NCI-H526 treated with DMSO at 0.1 percent for 48 hours (cell line): ENCODE results near the gene DCAF4L1.
A peak's percentile ranks its signal among the peaks of the same experiment; 100 is the strongest.

ENCODE experiments used
- DNase-seq: peaks from one replicate; lab custom pipeline; 2025; lab: John Stamatoyannopoulos, UW

The DCAF4L1 gene, protein sequence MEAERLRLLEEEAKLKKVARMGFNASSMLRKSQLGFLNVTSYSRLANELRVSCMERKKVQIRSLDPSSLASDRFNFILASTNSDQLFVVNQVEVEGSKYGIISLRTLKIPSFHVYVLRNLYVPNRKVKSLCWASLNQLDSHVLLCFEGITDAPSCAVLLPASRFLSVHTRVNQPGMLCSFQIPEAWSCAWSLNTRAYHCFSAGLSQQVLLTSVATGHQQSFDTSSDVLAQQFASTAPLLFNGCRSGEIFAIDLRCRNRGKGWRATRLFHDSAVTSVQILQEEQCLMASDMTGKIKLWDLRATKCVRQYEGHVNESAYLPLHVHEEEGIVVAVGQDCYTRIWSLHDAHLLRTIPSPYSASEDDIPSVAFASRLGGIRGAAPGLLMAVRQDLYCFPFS

DNA sequence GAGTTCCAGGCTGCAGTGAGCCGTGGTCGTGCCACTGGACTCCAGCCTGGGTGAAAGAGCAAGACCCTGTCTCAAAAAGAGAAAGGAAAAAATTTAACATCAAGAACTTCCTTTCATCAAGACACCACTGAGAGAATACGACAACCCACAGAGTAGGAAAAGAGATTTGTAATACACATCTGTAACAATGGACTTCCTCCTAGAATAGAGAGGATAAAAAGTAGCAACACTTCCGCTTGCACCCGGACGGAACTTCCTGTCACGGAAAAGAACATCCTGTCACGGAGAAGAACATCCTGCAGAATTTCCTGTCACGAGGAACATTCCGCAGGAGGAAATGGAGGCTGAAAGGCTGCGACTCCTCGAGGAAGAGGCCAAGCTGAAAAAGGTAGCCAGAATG lies at the start of gene DCAF4L1:
TSS of gene DCAF4L1 (plus strand) at position 301 of the 400 bp plus-strand sequence. CDS start at position 338, 37 bp downstream.
- DNase-seq, result no peak

DNA sequence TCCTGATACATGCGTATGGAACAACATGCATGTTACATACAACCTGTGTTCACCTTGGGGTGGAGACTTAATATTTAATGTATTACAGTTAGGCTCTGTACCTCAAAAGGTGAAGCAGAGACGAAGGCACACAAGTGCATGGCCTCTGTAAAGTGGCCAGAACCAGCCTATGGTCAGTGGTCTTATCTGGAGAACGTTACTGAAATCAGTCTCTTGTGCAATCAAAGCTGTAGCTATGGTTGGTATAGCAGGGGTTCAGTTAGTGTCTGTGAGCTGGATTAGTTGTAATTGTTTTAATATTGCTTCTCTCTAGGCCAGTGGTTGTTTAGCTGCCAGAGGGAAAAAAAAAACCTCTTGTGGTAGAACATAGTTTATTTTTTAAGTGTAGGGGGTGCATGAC lies 48.6 kb upstream of the DCAF4L1 start:
- no peak for DNase-seq

DNA sequence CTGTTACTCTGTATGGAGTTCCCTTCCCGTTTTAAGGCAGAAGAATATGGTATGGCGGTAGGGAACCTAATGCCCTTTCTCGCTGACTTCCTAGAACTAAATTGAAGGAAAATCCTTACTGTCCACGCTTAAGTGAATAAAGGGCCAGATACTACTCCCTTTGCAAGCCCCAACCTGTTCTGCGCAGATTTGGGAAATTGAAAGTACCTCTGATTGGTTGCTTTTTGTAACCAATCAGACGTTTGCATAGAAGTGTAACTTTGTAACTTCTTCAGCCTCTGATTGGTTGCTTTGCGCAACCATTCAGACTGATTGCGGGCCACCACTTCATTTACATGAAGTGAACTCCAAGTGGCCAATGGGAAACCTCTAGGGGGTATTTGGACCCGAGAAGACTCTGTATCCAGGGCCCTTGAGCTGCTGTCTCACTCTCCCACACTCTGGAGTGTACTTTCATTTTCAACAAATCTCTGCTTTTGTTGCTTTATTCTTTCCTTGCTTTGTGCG lies 47.5 kb upstream of the DCAF4L1 start:
- DNase-seq, result no peak

DNA sequence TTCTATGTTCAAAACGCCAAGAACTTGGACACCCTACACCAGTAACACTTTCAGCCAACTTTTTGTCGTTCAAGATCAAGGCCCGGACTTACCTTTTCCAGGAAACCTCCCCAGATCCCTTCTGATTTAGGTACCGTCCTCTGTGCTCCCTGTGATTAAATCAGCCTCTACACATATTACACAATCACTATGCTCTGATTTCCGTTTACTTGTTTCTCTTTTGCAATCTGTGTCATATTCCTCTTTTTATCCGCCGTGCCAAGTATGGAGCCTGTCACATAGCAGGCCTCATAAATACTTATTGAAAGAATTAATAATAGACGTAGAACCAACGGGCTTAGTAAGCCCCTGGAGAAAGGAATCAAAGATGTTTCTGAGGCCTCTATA lies 47.0 kb upstream of the DCAF4L1 start:
- DNase-seq, result no peak

DNA sequence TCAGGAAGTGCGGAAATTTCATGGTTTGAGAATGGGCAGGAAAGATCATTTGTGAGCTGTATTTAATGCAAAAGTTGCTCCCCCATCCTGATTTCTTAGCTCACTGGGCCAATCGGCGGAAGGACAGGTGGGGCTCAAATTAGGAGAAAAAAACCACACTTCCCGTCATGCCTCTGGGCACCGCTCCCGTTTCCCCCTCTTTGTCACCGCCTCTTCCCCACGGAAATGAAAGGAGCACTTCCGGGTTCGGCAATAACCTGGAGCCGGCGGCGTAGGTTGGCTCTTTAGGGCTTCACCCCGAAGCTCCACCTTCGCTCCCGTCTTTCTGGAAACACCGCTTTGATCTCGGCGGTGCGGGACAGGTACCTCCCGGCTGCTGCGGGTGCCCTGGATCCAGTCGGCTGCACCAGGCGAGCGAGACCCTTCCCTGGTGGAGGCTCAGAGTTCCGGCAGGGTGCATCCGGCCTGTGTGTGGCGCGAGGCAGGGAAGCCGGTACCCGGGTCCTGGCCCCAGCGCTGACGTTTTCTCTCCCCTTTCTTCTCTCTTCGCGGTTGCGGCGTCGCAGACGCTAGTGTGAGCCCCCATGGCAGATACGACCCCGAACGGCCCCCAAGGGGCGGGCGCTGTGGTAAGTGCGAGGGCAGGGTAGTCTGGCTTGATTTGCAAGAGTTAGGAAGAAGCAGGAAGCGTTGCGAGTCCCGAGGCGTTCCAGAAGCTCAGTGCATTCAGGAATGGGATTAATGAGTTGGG lies 46.5 kb upstream of the DCAF4L1 start, which contains the start of gene TMEM33:
TSS of gene TMEM33 (plus strand) at position 529 of the 751 bp plus-strand sequence. CDS start at position 585, 56 bp downstream.
- peak; percentile 90 for DNase-seq

DNA sequence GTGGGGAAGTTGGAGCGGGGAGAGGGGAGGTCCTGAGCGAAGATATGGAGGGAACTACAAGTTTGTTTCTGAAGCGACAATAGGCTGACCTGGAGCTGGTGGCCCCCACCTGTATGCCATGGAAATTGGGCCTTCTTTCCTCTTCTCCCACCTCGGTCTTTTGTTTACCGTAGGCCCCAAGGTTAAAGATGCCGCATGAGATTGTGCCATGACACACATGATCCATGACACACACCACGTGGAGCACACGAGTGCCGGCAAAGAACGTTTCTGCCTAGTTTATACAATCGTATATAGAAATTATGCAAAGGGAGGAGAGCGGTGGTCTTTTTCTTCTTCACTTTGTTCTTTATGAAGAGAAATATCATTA lies 45.9 kb upstream of the DCAF4L1 start:
- DNase-seq, result no peak

DNA sequence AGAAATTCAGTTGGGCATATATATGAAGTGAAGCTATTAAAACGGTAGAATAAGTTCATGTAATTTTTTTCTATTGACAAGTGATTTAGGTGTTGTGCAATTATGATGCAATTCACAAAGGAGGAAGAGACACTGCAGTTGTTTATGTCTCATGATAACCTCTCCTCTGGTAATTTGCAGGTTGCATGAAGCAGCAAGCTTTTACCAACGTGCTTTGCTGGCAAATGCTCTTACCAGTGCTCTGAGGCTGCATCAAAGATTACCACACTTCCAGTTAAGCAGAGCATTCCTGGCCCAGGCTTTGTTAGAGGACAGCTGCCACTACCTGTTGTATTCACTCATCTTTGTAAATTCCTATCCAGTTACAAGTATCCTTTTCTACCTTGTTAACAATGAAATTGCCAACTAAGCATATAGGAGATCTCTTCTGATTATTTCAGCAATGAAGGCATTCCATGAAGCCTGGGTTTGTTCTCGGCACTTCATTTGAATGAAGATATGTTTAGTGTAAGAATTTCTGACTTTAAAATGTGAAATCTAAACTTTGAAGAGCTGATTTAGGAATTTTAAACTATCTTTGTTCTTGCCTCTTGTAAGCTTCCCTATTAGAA lies 42.4 kb upstream of the DCAF4L1 start:
- no peak for DNase-seq

DNA sequence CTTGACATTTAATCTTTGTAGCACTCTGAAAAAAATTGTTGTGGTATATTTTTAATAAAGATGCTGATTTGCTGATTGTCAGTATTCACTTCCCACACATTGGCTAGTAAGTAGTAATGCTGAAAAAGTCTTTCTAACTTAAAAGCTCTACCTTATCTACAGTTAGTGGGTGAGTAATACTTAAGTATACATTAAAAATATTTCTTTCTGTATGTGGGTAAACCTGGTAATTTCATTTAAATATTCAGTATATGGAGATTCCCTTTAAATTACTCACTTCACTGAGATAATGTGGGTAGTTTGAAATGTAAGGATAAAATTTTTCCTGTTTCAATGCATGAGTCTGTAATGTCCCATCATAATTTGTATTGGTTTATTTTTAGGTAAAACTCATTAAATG lies 40.7 kb upstream of the DCAF4L1 start:
- no peak for DNase-seq

DNA sequence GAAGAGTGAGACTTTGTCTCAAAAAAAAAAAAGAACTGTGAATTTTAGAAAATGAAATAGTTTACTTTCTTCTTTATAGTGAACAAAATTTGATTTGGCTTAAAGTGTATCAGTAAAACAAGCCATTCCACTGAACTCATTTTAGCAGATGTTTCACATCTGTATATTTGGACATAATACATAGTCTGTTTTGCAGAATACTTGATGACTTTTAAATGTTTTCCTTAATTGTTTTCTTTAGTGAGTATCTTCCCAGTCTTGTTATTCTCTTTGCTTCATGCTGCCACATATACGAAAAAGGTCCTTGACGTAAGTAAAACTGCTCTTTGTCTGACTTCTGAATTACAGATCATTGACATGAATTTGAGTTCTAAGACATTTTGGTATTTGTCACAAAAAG lies 38.0 kb upstream of the DCAF4L1 start:
- no peak for DNase-seq

DNA sequence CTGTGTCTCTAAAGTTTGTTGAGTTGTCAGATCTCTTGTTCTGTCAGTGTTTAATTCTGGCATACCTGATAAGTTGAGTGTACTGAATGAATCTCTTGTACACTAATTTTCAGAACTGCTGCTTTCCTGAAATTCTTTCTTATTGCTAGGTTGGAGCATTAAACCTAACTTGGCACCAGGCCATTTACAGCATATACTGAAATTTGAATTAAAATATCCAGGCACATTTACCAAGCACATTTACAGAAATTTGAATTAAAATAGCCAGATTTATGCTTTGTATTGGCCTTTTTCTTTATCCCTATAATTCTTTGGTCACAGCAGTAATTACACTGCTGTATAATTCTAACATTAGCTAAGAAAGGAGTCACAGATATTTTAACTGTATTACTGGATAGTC lies 37.5 kb upstream of the DCAF4L1 start:
- no peak for DNase-seq

DNA sequence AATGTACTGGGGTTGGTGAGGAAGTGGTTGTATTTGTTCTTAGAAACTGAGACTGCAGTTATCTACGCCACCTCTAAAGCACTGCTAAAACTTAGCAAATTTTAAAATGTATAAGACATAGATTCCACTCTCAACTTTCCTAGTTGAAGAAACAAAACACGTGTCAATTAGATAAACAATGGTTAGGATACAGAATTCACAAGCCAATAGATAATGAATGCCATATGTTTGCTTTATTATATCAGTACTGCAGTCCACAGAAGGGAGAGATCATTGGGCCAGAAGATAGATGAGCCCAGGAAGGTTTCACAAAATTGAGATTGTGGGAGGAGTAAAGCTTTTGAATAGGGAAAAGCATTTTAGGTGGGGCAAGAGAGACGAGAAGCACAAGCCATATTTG lies 32.0 kb upstream of the DCAF4L1 start:
- DNase-seq, result no peak

DNA sequence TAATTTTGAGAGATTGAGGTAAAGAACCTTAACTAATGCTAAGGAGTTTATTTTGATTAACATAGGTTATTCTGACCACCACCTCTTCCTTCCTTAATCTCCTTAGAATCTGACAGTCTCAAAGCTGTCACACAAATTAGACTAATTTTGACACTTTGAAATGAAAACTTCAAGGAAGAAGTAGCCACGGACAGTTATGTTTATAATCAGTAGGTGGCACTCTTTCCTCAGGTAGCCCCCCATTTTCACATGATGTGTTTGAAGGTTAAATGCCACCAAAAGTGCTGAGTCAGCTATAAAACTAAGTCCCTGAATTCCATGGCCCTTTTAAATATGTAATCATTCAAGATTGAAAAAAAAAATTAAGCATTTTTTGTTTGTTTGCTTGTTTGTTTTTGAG lies 23.9 kb upstream of the DCAF4L1 start:
- no peak for DNase-seq

DNA sequence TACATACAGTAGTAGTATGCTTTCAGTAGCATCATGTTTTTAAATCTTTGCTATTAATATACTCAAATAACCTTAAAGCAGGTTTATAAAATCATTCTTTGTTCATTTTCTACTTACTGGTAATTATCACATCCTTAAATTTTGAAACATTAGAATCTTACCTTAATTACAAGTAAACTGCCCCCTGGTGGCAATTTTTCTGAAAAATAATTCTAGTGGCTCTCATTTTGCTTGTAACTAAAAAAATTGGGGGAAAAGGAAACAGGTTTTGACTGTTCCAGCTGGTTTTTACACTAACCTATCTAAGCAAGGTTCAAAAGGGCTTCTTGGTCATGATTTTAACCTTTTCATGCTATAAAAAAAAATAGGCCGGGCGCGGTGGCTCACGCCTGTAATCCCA lies 18.5 kb upstream of the DCAF4L1 start:
- DNase-seq, result no peak

DNA sequence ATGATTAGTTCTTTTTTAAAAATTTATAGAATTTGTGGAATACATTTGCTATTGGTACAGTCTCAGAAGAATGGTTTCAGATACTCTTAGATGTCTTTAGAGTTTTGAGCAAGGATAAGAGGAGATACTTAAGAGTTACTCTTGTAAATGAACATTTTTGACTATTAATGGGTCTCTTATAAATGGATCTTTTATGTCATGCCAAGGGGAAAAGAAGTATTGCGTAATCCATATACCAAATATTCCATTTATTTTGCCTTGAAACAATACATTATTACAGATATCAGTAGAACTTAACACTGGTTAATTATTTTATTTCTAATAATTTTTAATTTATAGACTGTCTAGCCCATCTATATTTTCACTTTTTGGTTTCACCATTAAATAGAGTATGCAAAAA lies 17.2 kb upstream of the DCAF4L1 start:
- DNase-seq, result no peak

DNA sequence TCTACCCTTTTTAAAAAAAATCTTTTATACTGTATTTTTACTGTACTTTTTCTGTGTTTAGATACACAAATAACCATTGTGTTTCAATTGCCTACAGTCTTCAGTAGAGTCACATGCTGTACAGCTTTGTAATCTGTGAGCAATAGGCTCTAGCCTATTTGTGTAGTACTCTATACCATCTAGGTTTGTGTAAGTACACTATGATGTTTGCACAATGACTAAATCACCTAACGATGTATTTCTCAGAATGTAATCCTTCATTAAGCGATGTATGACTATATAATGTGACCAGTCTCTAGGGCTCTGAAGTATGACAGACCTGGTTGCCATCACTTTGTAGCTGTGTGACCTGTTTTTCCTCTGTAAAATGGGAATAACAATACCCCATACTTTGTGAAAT lies 14.2 kb upstream of the DCAF4L1 start:
- DNase-seq, result no peak

DNA sequence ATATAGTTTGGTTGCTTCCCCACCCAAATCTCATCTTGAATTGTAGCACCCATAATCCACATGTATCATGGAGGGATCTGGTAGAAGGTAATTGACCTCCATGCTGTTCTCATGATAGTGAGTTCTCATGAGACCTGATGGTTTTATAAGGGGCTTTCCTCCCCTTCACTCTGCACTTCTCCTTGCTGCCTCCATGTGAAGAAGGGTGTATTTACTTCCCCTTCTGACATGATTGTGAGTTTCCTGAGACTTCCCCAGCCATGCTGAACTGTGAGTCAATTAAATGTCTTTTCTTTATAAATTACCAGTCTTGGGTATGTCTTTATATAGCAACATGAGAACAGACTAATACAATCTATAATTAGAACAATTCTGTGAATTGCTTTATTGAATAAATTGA lies 11.9 kb upstream of the DCAF4L1 start:
- DNase-seq, result no peak

DNA sequence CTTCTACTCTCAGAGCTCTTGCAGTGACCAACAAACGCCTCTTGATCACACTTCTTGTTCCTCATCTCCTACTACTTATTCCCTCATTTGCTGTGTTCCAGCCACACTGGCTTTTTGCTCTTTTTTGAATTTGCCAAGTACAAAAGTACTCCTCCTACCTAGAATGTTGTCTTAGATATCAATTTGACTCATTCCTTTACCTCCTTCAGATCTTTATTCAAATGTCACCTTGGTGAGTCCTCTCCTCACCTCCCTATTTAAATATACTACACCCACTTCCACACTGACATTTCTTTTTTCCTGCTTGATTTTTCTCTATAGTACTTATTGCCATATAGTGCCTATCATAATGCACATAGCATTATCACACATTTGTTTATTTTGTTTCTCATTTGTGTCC lies 6.2 kb upstream of the DCAF4L1 start:
- no peak for DNase-seq

DNA sequence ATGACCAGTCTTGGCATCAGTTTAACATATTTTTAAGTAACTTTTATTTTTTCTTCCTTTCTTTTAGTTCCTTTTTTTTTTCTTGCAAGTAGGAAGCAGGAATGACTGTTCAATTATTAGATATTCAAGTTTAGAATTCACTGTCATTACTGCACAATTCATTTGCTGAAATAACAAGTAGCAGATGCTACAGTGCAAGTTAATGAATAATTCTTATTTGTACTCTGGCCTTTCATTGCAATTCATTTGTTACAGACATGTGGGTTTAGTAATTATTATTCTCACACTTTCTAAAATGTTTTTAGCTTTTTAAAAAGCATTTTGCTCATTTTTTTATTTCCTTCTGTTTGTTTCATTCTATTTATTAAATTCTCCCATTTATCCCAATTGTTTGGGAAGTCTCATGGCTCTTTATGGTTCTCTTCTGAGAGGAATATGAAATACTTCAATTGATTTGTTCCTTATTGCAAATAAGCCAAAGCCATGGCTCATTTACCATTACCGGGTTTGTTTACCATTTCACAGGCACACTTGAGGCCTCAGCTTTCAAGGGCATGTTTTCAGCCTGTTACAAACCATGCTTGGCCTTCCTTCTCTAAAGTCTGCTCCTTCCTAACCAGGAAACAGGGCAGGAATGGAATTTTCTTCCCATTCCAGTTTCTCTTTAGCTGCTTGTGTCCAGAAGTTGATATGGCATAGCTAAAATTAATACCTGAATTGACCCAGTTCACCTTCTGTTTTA lies 4.6 kb upstream of the DCAF4L1 start:
- DNase-seq, result no peak

DNA sequence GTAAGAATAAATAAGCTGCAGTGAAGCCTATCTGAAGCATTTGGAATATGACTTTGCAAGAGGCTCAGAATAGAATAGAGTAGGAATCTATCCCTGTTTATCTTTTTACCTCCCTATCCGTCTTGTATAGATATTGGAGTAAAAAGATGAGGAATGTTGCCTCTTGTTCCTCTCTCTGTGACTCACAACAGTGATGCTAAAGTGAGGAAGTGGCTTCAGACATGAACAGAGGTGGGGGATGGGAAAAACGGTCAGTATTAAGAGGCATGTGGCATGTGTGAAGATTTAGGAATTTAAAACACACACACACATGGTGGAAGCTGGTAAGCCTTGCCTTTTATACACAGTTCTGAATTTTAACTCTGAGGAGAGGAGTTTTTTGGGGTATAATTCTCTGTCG lies 3.8 kb upstream of the DCAF4L1 start:
- DNase-seq, result no peak

DNA sequence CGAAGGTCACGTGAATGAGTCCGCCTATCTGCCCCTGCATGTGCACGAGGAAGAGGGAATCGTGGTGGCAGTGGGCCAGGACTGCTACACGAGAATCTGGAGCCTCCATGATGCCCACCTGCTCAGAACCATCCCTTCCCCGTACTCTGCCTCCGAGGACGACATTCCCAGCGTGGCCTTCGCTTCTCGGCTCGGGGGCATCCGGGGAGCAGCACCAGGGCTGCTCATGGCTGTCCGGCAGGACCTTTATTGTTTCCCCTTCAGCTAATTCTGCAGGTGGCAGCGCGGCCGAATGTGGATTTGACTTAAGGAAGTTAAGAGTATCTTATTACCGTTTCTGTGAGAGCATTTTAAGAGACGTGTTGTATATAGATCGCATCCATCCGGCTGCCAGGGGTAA lies 1.2 kb downstream of the DCAF4L1 start:
- no peak for DNase-seq

DNA sequence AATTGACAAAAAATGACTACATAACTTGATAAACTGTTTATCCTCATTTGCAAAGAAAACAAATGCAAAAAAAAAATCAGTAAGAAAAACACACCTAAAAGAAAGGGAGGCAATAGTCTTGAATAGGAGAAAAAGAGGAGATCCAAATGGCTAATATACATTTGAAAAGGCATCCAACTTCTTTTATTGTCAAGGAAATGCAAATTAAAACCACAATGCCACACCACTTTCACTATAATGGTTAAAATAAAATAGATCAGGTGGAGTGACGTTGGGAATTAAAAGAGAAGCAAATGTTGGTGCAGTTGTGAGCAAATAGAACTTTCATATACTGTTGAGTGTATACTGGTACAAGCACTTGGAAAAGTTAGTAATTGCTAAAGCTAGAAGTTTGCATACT lies 3.6 kb downstream of the DCAF4L1 start:
- no peak for DNase-seq

DNA sequence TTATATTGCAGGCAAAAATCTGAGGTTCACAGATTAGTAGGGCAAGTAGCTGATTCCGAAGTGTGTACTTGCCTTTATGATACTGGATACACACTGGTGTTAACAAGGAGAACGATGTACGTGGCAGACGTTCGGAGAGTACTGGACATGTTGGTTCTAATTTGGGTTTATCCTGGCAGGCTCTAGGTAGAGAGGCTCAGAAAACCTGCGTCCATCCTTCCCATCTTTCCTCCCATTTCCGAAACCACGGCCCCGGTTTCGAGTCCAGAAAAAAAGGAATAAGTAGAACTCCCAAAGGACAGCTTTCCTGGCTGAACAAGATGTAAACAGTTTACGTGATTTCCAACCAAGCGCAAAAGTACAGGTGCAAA lies 8.4 kb downstream of the DCAF4L1 start:
- no peak for DNase-seq
